GM19023 (cell line): ENCODE data around the gene DNAJA3.

Source experiments
- ATAC-seq: cut with Tn5 transposase; IDR thresholded peaks from one replicate; pipeline ENCODE4 v1.9.1; 2021; ENCODE audit warnings: mild to moderate bottlenecking, moderate library complexity; ENCODE audit not compliant: unreplicated experiment

The DNAJA3 gene

GRCh38 chr16:4404967-4405696, 20.5 kb upstream of the DNAJA3 start:
- no peak for ATAC-seq

GRCh38 chr16:4407543-4408322, 17.9 kb upstream of the DNAJA3 start:
- no peak for ATAC-seq

- ATAC-seq: no peak
These were observed 17.4 kb upstream of the DNAJA3 start for GRCh38 chr16:4408323-4408690.

GRCh38 chr16:4409081-4409932, 16.4 kb upstream of the DNAJA3 start:
- ATAC-seq: no peak

- no peak for ATAC-seq
These were observed 15.2 kb upstream of the DNAJA3 start for GRCh38 chr16:4410335-4411075.

- ATAC-seq: no peak
These were observed 14.0 kb upstream of the DNAJA3 start for GRCh38 chr16:4411684-4412083.

GRCh38 chr16:4412159-4412558, 13.5 kb upstream of the DNAJA3 start:
- ATAC-seq: no peak

GRCh38 chr16:4412854-4413253, 12.8 kb upstream of the DNAJA3 start:
- no peak for ATAC-seq

- peak; percentile 55 for ATAC-seq
These were observed 11.3 kb upstream of the DNAJA3 start for GRCh38 chr16:4414187-4414917.

GRCh38 chr16:4415538-4416199, 10.0 kb upstream of the DNAJA3 start:
- ATAC-seq: no peak

GRCh38 chr16:4416200-4417032, 9.3 kb upstream of the DNAJA3 start, which contains the start of gene CORO7:
Gene CORO7 (minus strand): TSS chr16:4416596. CDS start chr16:4416518, 78 bp downstream.
- ATAC-seq: peak; percentile 76

- ATAC-seq: no peak
These were observed 6.2 kb upstream of the DNAJA3 start for GRCh38 chr16:4419402-4419959.

GRCh38 chr16:4420505-4421105, 5.1 kb upstream of the DNAJA3 start:
- ATAC-seq: no peak

GRCh38 chr16:4426021-4426684, 485 bp downstream of the DNAJA3 start:
- ATAC-seq: peak; percentile 14

GRCh38 chr16:4426722-4427372, 1.2 kb downstream of the DNAJA3 start:
- no peak for ATAC-seq

GRCh38 chr16:4428500-4428899, 2.8 kb downstream of the DNAJA3 start:
- no peak for ATAC-seq

- no peak for ATAC-seq
These were observed 5.4 kb downstream of the DNAJA3 start for GRCh38 chr16:4431023-4431422.
